ENCODE measurements around the gene CLEC16A. TPM values are rescaled to one million over a fixed set of nuclear protein-coding genes. Genes with fewer than 3 reads are reported as not detected.

The CLEC16A gene
- total RNA-seq, 4 donors from 2014 or later = 24.5 to 33.0 (median 29.3) TPM

DNA sequence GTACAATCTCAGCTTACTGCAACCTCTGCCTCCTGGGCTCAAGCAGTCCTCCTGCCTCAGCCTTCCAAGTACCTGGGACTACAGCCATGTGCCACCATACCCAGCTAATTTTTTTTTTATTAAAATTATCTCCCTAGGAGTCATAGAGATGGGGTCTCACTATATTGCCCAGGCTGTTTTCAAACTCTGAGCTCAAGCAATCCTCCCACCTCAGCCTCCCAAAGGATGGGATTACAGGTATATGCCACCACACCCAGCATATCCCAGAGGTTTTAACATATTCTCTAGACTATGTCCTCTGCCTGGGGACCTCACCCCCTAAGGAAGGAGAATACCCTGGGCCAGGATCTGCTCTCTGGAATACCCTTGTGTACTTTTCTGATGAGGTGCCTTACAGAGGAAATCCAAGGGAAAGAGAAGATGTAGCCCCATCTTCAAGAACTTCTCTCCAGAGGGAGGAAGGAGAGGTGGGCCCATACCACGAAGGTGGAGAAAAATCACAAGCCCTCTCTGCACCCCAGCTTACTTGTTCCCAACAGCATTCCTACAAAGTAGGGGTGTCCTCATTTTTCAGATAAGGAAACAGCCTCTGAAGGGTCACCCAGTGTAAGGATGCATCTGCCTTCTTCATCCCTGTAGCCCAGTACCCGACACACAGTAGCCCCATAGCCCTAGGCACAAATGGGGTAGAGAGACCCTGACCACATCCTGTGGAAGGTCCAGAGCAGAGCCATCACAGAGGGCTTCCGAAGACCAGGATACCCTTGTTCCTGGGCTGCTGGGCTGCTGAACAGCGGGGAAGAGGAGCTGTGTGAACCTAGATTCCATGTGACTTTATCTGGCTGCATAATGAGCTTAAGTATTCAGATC is 160.0 kb downstream of the CLEC16A start:
- Histone ChIP-seq H3K36me3 (no peaks in the 10 kb centered on the region), H3K9me3 (no peaks in the 10 kb centered on the region), H3K27me3 (no peaks in the 10 kb centered on the region), H3K4me1 (peaks cover 22 to 36% of the 10 kb centered on the region in 2 donors), H3K27ac (peak overlapping the region; percentile 12 to 65 (median 48)), H3K4me3 (no peak overlapping the region)
- in situ Hi-C loops (cut with MboI; ENCODE audit: low sequenced_read_pairs in 4 of 4) = no loop called here
- ATAC-seq = peak in 1 of 2 donors; percentile 12
- no peak for TF ChIP-seq POLR2A (IDR thresholded peaks at IDR 0.05)
- DNase-seq = no peak
- intact Hi-C loops (cut with DNase I; ENCODE audit: low total_unique reads) = loop anchor here (2.0 kb wide), 2 partner anchors 30 to 152 kb away; partner anchors contain the start of gene SOCS1

DNA sequence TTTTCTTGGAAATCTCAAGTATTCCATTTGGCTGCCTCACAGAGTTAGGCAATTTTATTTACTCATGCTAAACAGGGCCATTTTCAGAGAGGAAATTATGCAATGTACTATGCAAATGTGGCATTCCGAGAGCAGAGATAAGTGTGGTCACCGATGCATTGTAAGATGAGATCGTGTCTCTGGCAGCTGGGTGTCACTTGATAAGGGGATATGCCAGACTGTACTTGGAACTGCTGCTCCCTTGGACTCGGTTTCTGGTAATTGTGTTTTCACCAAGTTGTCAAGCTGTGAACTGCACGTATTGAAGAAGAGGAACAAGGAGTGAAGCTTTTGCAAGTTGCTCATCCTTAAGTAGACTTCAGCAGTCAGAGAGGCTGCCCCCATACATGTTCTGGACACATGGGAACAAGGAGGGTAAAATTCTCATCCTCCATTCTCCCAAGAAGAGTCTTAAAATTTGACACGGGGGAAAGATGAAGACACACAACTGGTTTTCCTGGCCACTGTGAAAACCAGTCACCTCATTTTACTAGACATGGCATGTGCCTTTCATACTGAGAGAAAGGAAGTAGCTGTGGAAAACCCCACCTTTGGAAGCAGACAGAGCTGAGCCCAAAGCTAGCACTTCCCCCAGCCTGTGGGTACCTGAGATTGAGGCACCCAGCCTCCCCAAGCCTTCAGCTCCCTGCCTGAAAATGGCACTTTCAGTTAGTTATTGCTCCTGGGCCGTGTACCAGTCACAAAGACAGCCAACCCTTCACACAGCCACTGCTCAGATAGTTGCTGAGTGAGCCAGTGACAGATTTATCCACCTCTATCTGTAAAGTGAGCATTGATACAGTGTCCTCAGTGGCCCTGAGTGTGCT is 160.9 kb downstream of the CLEC16A start:
- Histone ChIP-seq H3K9me3 (no peaks in the 10 kb centered on the region), H3K4me1 (peaks cover 16 to 31% of the 10 kb centered on the region in 2 donors), H3K27me3 (no peaks in the 10 kb centered on the region), H3K36me3 (no peaks in the 10 kb centered on the region), H3K4me3 (no peak overlapping the region), H3K27ac (peak overlapping the region; percentile 12 to 65 (median 48))
- TF ChIP-seq, protein P1, sequence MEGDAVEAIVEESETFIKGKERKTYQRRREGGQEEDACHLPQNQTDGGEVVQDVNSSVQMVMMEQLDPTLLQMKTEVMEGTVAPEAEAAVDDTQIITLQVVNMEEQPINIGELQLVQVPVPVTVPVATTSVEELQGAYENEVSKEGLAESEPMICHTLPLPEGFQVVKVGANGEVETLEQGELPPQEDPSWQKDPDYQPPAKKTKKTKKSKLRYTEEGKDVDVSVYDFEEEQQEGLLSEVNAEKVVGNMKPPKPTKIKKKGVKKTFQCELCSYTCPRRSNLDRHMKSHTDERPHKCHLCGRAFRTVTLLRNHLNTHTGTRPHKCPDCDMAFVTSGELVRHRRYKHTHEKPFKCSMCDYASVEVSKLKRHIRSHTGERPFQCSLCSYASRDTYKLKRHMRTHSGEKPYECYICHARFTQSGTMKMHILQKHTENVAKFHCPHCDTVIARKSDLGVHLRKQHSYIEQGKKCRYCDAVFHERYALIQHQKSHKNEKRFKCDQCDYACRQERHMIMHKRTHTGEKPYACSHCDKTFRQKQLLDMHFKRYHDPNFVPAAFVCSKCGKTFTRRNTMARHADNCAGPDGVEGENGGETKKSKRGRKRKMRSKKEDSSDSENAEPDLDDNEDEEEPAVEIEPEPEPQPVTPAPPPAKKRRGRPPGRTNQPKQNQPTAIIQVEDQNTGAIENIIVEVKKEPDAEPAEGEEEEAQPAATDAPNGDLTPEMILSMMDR (IDR thresholded peaks at IDR 0.05 in 4 of 5, conservative IDR thresholded peaks at IDR 0.05 in 1 of 5) = peak in 1 of 5 experiments; percentile 13
- TF ChIP-seq POLR2A (IDR thresholded peaks at IDR 0.05) = no peak
- intact Hi-C loops (cut with DNase I; ENCODE audit: low total_unique reads) = loop anchor here (2.0 kb wide), 2 partner anchors 30 to 152 kb away; partner anchors contain the start of gene SOCS1
- in situ Hi-C loops (cut with MboI; ENCODE audit: low sequenced_read_pairs in 4 of 4) = no loop called here
- DNase-seq = peak; percentile 57 to 84
- ATAC-seq = peak; percentile 89 to 96

DNA sequence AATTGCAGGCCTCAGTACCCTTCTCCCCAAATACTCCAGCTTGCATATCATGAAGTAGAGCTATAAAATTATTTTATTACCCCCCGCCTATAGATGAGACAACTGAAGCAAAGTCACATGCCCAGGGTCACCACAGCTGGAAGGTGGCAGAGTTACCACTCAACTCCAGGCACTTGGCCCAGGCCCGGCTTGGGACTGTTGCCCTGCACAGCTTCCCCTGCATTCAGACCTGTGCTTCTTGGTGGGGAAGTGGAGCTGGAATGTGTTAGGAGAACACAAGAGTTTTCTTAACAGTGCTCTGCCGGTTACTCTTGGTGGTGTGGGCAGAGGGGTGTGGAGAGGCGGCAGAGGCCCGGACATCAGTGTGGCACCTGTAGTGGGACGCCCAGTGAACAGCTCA is 162.4 kb downstream of the CLEC16A start:
- intact Hi-C loops (cut with DNase I; ENCODE audit: low total_unique reads) (no loop called here), in situ Hi-C loops (cut with MboI; ENCODE audit: low sequenced_read_pairs in 4 of 4) (no loop called here)
- Histone ChIP-seq H3K27ac (no peak overlapping the region), H3K9me3 (peaks cover 0 to 4% (median 0%) of the 10 kb centered on the region in 3 donors), H3K4me1 (peaks cover 16 to 28% of the 10 kb centered on the region in 2 donors), H3K27me3 (no peaks in the 10 kb centered on the region), H3K36me3 (no peaks in the 10 kb centered on the region), H3K4me3 (no peak overlapping the region)
- ATAC-seq (no peak), DNase-seq (no peak)
- TF ChIP-seq POLR2A (IDR thresholded peaks at IDR 0.05) = no peak

DNA sequence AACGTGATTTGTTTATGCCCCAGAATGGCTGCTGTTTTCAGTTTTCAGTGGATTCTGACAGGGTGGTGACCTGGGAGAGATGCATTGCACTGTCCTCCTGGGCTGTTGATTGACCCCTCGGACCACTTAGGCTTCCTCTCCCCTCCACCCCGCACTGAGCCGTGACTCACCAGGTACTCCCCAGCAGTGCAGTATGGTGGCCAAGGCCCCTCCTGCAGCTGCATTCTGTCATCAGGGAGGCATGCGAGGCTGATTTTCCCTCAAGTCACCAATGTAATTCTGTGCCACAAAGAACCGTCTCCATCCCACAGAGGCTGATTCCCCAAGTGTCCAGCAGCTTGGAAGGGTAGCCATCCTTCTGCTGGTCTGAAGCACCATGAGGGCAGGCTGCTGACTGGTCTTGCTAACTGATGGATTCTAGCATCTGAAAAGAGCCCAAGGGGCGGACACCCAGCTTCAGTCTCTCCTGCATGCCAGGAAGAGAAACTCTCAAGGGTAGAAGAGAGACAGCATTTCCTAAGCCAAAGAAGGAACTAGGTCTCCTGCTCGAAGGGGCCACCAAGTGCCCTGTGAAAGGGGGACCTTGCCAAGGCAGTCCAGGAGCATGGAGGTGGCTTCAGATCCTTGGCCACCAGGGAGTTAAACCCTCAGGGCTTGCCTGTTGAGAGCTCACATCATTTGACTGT is 163.6 kb downstream of the CLEC16A start:
- DNase-seq (no peak), ATAC-seq (no peak)
- in situ Hi-C loops (cut with MboI; ENCODE audit: low sequenced_read_pairs in 4 of 4) = no loop called here
- H3K27me3 ChIP-seq = no peaks in the 10 kb centered on the region
- no peak overlapping the region for H3K27ac ChIP-seq
- peaks cover 16 to 19% of the 10 kb centered on the region in 2 donors for H3K4me1 ChIP-seq
- intact Hi-C loops (cut with DNase I; ENCODE audit: low total_unique reads) = no loop called here
- no peaks in the 10 kb centered on the region for H3K36me3 ChIP-seq
- peaks cover 0 to 4% (median 0%) of the 10 kb centered on the region in 3 donors for H3K9me3 ChIP-seq
- no peak overlapping the region for H3K4me3 ChIP-seq
- TF ChIP-seq, protein P1 (IDR thresholded peaks at IDR 0.05 in 4 of 5, conservative IDR thresholded peaks at IDR 0.05 in 1 of 5) = no peak
- TF ChIP-seq POLR2A (IDR thresholded peaks at IDR 0.05) = no peak

DNA sequence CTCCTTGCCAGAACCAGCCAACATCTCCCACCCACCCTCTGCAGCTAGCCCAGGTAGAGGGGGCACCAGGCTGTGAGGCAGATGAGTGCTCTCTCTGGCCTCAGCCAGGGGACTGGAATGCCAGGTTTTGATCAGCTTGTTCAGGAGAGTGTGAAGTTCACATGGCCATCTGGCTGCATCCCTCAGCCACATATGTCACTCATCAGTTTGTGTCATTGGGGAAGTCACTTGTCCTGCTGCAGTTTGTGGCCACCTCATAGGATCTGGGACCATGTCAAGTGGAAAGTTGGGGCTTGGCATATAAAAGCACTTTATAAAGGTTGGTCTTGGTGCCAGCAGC is 164.1 kb downstream of the CLEC16A start:
- intact Hi-C loops (cut with DNase I; ENCODE audit: low total_unique reads) = no loop called here
- no peaks in the 10 kb centered on the region for H3K36me3 ChIP-seq
- H3K27me3 ChIP-seq = no peaks in the 10 kb centered on the region
- no peak overlapping the region for H3K4me3 ChIP-seq
- H3K27ac ChIP-seq = no peak overlapping the region
- ATAC-seq = no peak
- in situ Hi-C loops (cut with MboI; ENCODE audit: low sequenced_read_pairs in 4 of 4) = no loop called here
- H3K9me3 ChIP-seq = peaks cover 0 to 4% (median 0%) of the 10 kb centered on the region in 3 donors
- DNase-seq = no peak
- H3K4me1 ChIP-seq = peaks cover 16% of the 10 kb centered on the region in 2 donors
- TF ChIP-seq, protein P1 (IDR thresholded peaks at IDR 0.05 in 4 of 5, conservative IDR thresholded peaks at IDR 0.05 in 1 of 5) = no peak
- no peak for TF ChIP-seq POLR2A (IDR thresholded peaks at IDR 0.05)
